ENCODE measurements around the gene NIPAL4.

DNA sequence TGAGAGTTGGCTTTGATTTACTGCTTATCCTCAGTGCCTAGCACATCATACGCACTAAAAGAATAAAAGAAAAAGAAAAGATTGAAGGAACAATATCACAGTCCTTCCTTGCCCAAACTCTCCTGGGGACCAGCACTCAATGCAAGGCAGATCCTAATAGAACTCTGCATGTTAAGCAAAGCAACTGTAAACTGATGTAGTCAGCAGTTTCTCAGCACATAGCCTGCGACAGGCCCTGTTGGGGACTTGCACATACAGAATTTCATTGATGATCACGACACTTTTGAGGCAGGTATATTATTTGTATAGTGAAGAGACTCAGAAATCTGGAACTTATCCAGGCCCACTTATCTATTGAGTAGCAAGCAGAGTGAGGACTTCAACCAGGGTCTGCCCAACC, 15.4 kb downstream of the NIPAL4 start:
- no peak for TF ChIP-seq EZH2phosphoT487 (IDR thresholded peaks at IDR 0.05)
- TF ChIP-seq, protein P1, sequence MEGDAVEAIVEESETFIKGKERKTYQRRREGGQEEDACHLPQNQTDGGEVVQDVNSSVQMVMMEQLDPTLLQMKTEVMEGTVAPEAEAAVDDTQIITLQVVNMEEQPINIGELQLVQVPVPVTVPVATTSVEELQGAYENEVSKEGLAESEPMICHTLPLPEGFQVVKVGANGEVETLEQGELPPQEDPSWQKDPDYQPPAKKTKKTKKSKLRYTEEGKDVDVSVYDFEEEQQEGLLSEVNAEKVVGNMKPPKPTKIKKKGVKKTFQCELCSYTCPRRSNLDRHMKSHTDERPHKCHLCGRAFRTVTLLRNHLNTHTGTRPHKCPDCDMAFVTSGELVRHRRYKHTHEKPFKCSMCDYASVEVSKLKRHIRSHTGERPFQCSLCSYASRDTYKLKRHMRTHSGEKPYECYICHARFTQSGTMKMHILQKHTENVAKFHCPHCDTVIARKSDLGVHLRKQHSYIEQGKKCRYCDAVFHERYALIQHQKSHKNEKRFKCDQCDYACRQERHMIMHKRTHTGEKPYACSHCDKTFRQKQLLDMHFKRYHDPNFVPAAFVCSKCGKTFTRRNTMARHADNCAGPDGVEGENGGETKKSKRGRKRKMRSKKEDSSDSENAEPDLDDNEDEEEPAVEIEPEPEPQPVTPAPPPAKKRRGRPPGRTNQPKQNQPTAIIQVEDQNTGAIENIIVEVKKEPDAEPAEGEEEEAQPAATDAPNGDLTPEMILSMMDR (IDR thresholded peaks at IDR 0.05) = no peak
- no peak for TF ChIP-seq EZH2 (IDR thresholded peaks at IDR 0.05)

Data from neural progenitor cell (in vitro differentiated cells).